C4-2B (cell line): ENCODE measurements around the gene HEXD.

ENCODE experiments used
- CTCF ChIP-seq: fragments of 450-650 bp; conservative IDR thresholded peaks from 2 replicates; pipeline ENCODE4 v1.5.1; 2017; ENCODE audit warnings: mild to moderate bottlenecking
- ZFX ChIP-seq: fragments of 450-650 bp; IDR thresholded peaks from 2 replicates; pipeline ENCODE4 v1.6.1; 2017

DNA sequence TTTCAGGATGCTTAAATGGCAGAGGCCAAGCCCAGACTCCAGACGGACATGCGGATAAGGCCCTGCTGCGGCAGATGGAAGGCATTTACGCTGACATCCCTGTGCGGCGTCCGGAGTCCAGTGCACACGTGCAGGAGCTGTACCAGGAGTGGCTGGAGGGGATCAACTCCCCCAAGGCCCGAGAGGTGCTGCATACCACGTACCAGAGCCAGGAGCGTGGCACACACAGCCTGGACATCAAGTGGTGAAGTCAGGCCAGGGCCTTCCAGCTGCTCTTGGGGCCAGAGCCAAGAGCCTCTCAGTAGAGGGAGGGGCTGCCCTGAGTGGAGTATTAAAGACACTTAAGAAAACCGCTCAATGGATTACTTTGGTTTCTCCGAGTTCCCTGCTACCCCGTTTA is 69.8 kb downstream of the HEXD start:
- no peak for TF ChIP-seq CTCF
- no peak for TF ChIP-seq ZFX
